MCF 10A (cell line): ENCODE results near the gene SMTNL1. TPM values are rescaled to one million over a fixed set of nuclear protein-coding genes. Genes with fewer than 3 reads are reported as not detected.
"Not testable (repeated sequence)": the region's sequence is repeated elsewhere in the genome, so short reads cannot be mapped to it uniquely, and the experiment has no call there.

Experiments
- BruUV-seq: library from RNA; stranded (reverse); fragments of 400-500 nt; replicated peaks from 2 replicates; lab custom pipeline; 2021; lab: Mats Ljungman, UMichigan
- CTCF ChIA-PET: fragments of 300-600 bp; sonication (Branson Sonifier 250); formaldehyde crosslinking; extraction: SDS; loops from one replicate; lab custom pipeline; 2021; ENCODE audit warnings: antibody characterized with exemption, inconsistent platforms; lab: Yijun Ruan, JAX
- POLR2A ChIA-PET: fragments of 300-600, 350-650 bp; sonication (Branson Sonifier 250); formaldehyde crosslinking; extraction: SDS; loops from one replicate; lab custom pipeline; 2020; ENCODE audit warnings: antibody characterized with exemption, inconsistent platforms; lab: Yijun Ruan, JAX
- DNase-seq: peaks from one replicate; pipeline ENCODE4 v3.0.0-alpha.2; 2018; ENCODE audit not compliant: unreplicated experiment
- H3K27ac Mint-ChIP-seq: one replicate; pipeline ENCODE4 v1.8.0; 2022; ENCODE audit warnings: mild to moderate bottlenecking, low read depth, mixed read lengths; ENCODE audit not compliant: unreplicated experiment
- H3K27me3 Mint-ChIP-seq: one replicate; pipeline ENCODE4 v1.8.0; 2022; ENCODE audit warnings: mixed read lengths; ENCODE audit not compliant: insufficient read depth, unreplicated experiment
- H3K36me3 Mint-ChIP-seq: one replicate; pipeline ENCODE4 v1.8.0; 2022; ENCODE audit warnings: mild to moderate bottlenecking, moderate library complexity, mixed read lengths; ENCODE audit not compliant: insufficient read depth, unreplicated experiment
- H3K4me1 Mint-ChIP-seq: one replicate; pipeline ENCODE4 v1.8.0; 2022; ENCODE audit warnings: mixed read lengths; ENCODE audit not compliant: insufficient read depth, unreplicated experiment
- H3K4me3 Mint-ChIP-seq: one replicate; pipeline ENCODE4 v1.8.0; 2022; ENCODE audit warnings: mild to moderate bottlenecking, moderate library complexity, mixed read lengths; ENCODE audit not compliant: unreplicated experiment
- H3K9me3 Mint-ChIP-seq: one replicate; pipeline ENCODE4 v1.8.0; 2022; ENCODE audit warnings: mixed read lengths; ENCODE audit not compliant: unreplicated experiment
- intact Hi-C: fragments of 100-400 bp; cut with micrococcal nuclease; formaldehyde crosslinking; loops from 2 replicates; pipeline ENCODE4 v1.14.1; 2022
- total RNA-seq: library from RNA; stranded (reverse); gene quantifications from 2 replicates; pipeline ENCODE4 v1.2.3, GENCODE V29; 2022
- TF ChIP-seq, protein P1 (sequence below): fragments of 200-600 bp; IDR thresholded peaks from one replicate; pipeline ENCODE4 v1.8.0; 2022; ENCODE audit warnings: antibody characterized with exemption, mild to moderate bottlenecking; ENCODE audit not compliant: unreplicated experiment

Gene SMTNL1
- total RNA-seq, 1 experiment from 2014 or later, result not detected

DNA sequence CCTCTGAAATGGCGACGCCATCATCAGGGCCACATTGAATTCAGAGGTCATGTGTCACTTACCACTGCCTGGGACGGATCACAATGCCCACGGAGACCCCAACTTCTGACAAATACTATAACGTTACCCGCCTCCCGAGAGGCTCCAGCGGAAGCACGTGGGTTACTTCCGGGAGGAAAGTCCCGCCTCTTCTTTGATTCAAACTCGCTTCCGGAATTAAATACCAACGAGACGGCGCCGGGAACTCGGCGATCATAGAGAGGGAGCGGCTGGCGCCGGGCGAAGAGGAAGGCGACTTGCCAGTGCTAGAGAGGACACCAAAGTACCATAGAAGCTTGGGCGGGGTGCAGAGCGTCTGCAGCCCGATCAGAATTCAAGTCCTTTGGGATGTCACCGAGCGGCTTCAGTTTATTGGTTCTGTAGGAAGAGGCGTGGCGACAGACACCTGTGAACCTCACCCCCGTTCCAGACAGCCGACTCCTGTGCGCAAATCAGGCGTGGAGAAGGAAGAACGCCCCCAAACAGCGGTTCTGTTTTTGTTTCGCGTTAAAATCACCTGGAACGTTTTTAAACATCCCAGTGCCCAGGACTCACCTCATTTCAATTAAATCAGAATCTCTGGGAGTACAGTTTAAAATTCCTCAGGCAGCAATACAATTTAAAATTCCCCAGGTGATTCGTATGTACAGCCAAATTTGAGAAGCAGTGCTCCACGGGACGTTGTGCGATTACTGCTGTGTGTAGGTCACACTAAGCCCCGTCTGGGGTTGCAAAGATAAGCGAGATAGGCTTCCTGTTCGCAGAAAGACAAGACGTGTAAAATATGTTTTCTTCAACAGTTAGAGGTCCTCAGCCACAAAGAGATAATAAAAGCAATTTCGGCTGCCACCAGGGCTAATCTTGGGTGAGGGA, 6.5 kb upstream of the SMTNL1 start, which contains the start of gene TIMM10:
TSS of gene TIMM10 (minus strand) at position 159 of the 912 bp plus-strand sequence. CDS start 565 bp downstream, outside the sequence.
- CTCF ChIA-PET, result interaction anchor here (0.7 to 8.1 kb wide), 9 partner anchors 15 to 223 kb away, joined by 3 to 254 read pairs (median 8); partner anchors contain the start of genes RTN4RL2 and SLC43A1
- no TSS peak for BruUV-seq
- DNase-seq, result peak; percentile 98
- intact Hi-C loops, result loop anchor here (1.0 to 10.0 kb wide), 3 partner anchors 38 to 984 kb away; no protein-coding TSS in a partner anchor
- Mint-ChIP-seq H3K9me3 (no peaks in the 10 kb centered on the region), H3K36me3 (peaks cover 7% of the 10 kb centered on the region), H3K27ac (peak within 1 kb of the TSS; percentile 79), H3K4me1 (peaks cover 11% of the 10 kb centered on the region), H3K4me3 (peak within 1 kb of the TSS; percentile 96), H3K27me3 (peaks cover 8% of the 10 kb centered on the region)
- POLR2A ChIA-PET, result interaction anchor here (0.9 to 2.2 kb wide), 11 partner anchors 15 to 1614 kb away, joined by 3 to 11 read pairs (median 4); partner anchors contain the start of genes CLP1, MED19, SLC43A1 and SLC43A3
- TF ChIP-seq, protein P1, sequence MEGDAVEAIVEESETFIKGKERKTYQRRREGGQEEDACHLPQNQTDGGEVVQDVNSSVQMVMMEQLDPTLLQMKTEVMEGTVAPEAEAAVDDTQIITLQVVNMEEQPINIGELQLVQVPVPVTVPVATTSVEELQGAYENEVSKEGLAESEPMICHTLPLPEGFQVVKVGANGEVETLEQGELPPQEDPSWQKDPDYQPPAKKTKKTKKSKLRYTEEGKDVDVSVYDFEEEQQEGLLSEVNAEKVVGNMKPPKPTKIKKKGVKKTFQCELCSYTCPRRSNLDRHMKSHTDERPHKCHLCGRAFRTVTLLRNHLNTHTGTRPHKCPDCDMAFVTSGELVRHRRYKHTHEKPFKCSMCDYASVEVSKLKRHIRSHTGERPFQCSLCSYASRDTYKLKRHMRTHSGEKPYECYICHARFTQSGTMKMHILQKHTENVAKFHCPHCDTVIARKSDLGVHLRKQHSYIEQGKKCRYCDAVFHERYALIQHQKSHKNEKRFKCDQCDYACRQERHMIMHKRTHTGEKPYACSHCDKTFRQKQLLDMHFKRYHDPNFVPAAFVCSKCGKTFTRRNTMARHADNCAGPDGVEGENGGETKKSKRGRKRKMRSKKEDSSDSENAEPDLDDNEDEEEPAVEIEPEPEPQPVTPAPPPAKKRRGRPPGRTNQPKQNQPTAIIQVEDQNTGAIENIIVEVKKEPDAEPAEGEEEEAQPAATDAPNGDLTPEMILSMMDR, result no peak

DNA sequence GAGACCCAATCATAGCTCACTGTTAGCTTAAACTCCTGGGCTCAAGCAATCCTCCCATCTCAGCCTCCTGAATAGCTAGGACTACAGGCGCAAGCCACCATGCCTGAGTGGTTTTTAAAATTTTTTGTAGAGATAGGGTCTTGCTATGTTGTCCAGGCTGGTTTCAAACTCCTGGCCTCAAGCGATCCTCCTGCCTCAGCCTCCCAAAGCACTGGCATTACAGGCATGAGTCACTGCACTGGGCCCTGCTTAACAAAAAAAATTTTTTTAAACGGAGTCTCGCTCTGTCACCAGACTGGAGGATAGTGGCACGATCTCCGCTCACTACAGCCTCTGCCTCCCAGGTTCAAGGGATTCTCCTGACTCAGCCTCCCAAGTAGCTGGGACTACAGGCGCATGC, 2.9 kb upstream of the SMTNL1 start:
- CTCF ChIA-PET, result interaction anchor here (0.7 to 2.3 kb wide), 6 partner anchors 15 to 990 kb away, joined by 3 to 14 read pairs (median 4); partner anchors contain the start of gene UBE2L6
- peaks cover 24% of the 10 kb centered on the region for H3K27me3 Mint-ChIP-seq
- POLR2A ChIA-PET, H3K27ac Mint-ChIP-seq, H3K4me1 Mint-ChIP-seq, H3K9me3 Mint-ChIP-seq, H3K4me3 Mint-ChIP-seq, BruUV-seq, DNase-seq, H3K36me3 Mint-ChIP-seq: not testable (repeated sequence)
- intact Hi-C loops, result loop anchor here (10.0 kb wide), 1 partner anchor 980 kb away; no protein-coding TSS in a partner anchor

DNA sequence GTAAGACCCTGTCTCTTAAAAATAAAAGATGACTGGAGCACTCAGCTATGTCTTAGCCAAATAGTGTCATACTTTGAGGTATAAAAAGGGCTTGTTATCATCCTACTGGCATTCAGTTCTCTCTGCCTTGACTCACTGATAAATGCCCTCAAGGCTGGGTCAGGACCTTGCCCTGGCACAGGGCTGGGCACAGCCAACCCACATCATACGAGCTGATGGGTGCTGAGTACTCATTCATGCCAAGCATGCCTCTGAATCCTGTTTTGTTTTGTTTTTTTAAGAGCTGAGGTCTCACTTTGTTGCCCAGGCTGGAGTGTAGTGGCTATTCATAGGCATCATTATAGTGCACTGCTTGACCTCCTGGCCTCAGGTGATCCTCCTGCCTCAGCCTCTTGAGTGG, 1.9 kb downstream of the SMTNL1 start:
- Mint-ChIP-seq H3K4me1 (no peaks in the 10 kb centered on the region), H3K27me3 (peaks cover 43% of the 10 kb centered on the region), H3K36me3 (no peaks in the 10 kb centered on the region), H3K9me3 (no peaks in the 10 kb centered on the region), H3K4me3 (no peak overlapping the region), H3K27ac (no peak overlapping the region)
- no peak for DNase-seq
- POLR2A ChIA-PET, result no interaction called here
- CTCF ChIA-PET, result interaction anchor here (0.9 to 1.4 kb wide), 4 partner anchors 12 to 102 kb away, joined by 3 read pairs; no protein-coding TSS in a partner anchor
- BruUV-seq, result no TSS peak
- intact Hi-C loops, result loop anchor here (10.0 kb wide), 1 partner anchor 975 kb away; no protein-coding TSS in a partner anchor
- TF ChIP-seq, protein P1, result no peak

DNA sequence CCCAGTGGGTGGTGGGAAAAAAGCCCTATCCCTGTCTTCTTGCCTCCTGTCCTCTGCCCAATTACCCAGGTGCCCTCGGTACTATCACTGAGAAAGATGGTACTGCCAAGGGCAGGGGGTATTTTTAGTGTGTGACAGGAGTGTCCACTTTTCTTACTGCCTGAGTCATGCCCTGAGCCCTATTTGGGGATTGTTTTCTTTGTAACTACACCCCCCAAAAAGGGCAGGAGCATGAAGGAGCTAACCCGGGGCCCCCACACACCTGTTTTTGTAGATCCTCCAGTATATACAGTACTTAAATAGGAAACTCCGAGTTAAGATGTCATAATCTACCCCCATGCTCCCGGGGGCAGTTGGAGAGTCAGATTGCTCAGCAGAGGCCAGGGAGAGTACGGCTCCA, 3.8 kb downstream of the SMTNL1 start:
- Mint-ChIP-seq H3K4me3 (no peak overlapping the region), H3K9me3 (no peaks in the 10 kb centered on the region), H3K36me3 (no peaks in the 10 kb centered on the region), H3K27me3 (peaks cover 31% of the 10 kb centered on the region), H3K27ac (no peak overlapping the region), H3K4me1 (no peaks in the 10 kb centered on the region)
- intact Hi-C loops, result no loop called here
- TF ChIP-seq, protein P1, result no peak
- POLR2A ChIA-PET, result no interaction called here
- no TSS peak for BruUV-seq
- CTCF ChIA-PET, result interaction anchor here (1.5 to 1.7 kb wide), 2 partner anchors 14 to 103 kb away, joined by 3 to 4 read pairs; no protein-coding TSS in a partner anchor
- no peak for DNase-seq
